Caco-2 (cell line): ENCODE data around the gene RAI1. TPM values are rescaled to one million over a fixed set of nuclear protein-coding genes. Genes with fewer than 3 reads are reported as not detected.

Experiments used
- BruUV-seq: library from RNA; stranded (reverse); fragments of 400-500 nt; replicated peaks from 2 replicates; lab custom pipeline; 2021; lab: Mats Ljungman, UMichigan
- CTCF ChIA-PET: fragments of 300-600 bp; sonication (Branson Sonifier 250); formaldehyde crosslinking; loops from one replicate; lab custom pipeline; 2022; ENCODE audit warnings: antibody characterized with exemption; lab: Charles Lee
- POLR2A ChIA-PET: fragments of 300-600 bp; sonication (Branson Sonifier 250); formaldehyde crosslinking; loops from one replicate; lab custom pipeline; 2022; ENCODE audit warnings: antibody characterized with exemption; lab: Charles Lee
- DNase-seq, 2 experiments: peaks; one replicate each; pipeline versions ENCODE4 v3.0.0 to v3.0.0-alpha.2; 2020 to 2022
- H3K27me3 ChIP-seq: replicated peaks from 2 replicates; pipeline ENCODE4 v1.6.0; 2011; ENCODE audit warnings: low read length; ENCODE audit not compliant: control insufficient read depth, insufficient read depth
- H3K36me3 ChIP-seq: 2 replicates; pipeline ENCODE4 v1.5.1; 2011; ENCODE audit warnings: low read length; ENCODE audit not compliant: control insufficient read depth, insufficient read depth
- H3K4me1 ChIP-seq: fragments of 250-450 bp; sonication (Bioruptor Pico); 2 replicates; pipeline ENCODE4 v1.5.1; 2020; ENCODE audit warnings: mild to moderate bottlenecking
- H3K4me3 ChIP-seq: 2 replicates; pipeline ENCODE4 v1.5.1; 2011; ENCODE audit warnings: low read depth, mild to moderate bottlenecking, control low read depth, low read length
- H3K9me3 ChIP-seq: fragments of 250-450 bp; sonication (Bioruptor Pico); 2 replicates; pipeline ENCODE4 v1.5.1; 2020; ENCODE audit warnings: mild to moderate bottlenecking, moderate library complexity
- H3K27ac Mint-ChIP-seq: one replicate; pipeline ENCODE4 v1.8.0; 2022; ENCODE audit warnings: mixed read lengths; ENCODE audit not compliant: unreplicated experiment
- H3K27me3 Mint-ChIP-seq: one replicate; pipeline ENCODE4 v1.8.0; 2022; ENCODE audit warnings: mixed read lengths; ENCODE audit not compliant: insufficient read depth, unreplicated experiment
- H3K36me3 Mint-ChIP-seq: one replicate; pipeline ENCODE4 v1.8.0; 2022; ENCODE audit warnings: mild to moderate bottlenecking, mixed read lengths; ENCODE audit not compliant: insufficient read depth, unreplicated experiment
- H3K4me1 Mint-ChIP-seq: one replicate; pipeline ENCODE4 v1.8.0; 2022; ENCODE audit warnings: low read depth, mixed read lengths; ENCODE audit not compliant: unreplicated experiment
- H3K4me3 Mint-ChIP-seq: one replicate; pipeline ENCODE4 v1.8.0; 2022; ENCODE audit warnings: mild to moderate bottlenecking, moderate library complexity, mixed read lengths; ENCODE audit not compliant: unreplicated experiment
- H3K9me3 Mint-ChIP-seq: one replicate; pipeline ENCODE4 v1.8.0; 2022; ENCODE audit warnings: mixed read lengths; ENCODE audit not compliant: unreplicated experiment
- CTCF ChIP-seq, 2 experiments: fragments of 200-600 bp in 1 of 2; IDR thresholded peaks; 1 replicate in 1 of 2; 2 replicates in 1 of 2; pipeline versions ENCODE4 v1.5.1 to v1.8.0; 2011 to 2022; ENCODE audit warnings: antibody characterized with exemption in 1 of 2, control low read depth in 1 of 2, inconsistent platforms in 1 of 2, low read depth in 1 of 2, low read length in 1 of 2, mild to moderate bottlenecking in 1 of 2, moderate library complexity in 1 of 2; ENCODE audit not compliant: insufficient read depth in 1 of 2, severe bottlenecking in 1 of 2, unreplicated experiment in 1 of 2
- intact Hi-C: fragments of 100-400 bp; cut with micrococcal nuclease; formaldehyde crosslinking; loops from one replicate; pipeline ENCODE4 v1.10.0; 2022; ENCODE audit not compliant: unreplicated experiment
- total RNA-seq: library from RNA; stranded (reverse); gene quantifications from 2 replicates; pipeline ENCODE4 v1.2.3, GENCODE V29; 2022

Gene RAI1
- total RNA-seq, 1 experiment from 2014 or later: 44.3 TPM

- Mint-ChIP-seq H3K27ac (no peak overlapping the region), H3K36me3 (no peaks in the 10 kb centered on the region), H3K4me1 (peaks cover 7% of the 10 kb centered on the region), H3K27me3 (peaks cover 2% of the 10 kb centered on the region), H3K4me3 (no peak overlapping the region), H3K9me3 (no peaks in the 10 kb centered on the region)
- intact Hi-C loops: no loop called here
- BruUV-seq: no TSS peak
- DNase-seq: no peak
- no peaks in the 10 kb centered on the region for H3K4me1 ChIP-seq
- POLR2A ChIA-PET: no interaction called here
- H3K36me3 ChIP-seq: no peaks in the 10 kb centered on the region
- no peak for TF ChIP-seq CTCF (IDR thresholded peaks at IDR 0.05; ENCODE audit: insufficient read depth in 1 of 2, low read depth in 1 of 2, low read length in 1 of 2, severe bottlenecking in 1 of 2, unreplicated experiment in 1 of 2)
- CTCF ChIA-PET: no interaction called here
- no peak overlapping the region for H3K4me3 ChIP-seq
- no peaks in the 10 kb centered on the region for H3K27me3 ChIP-seq
- H3K9me3 ChIP-seq: no peaks in the 10 kb centered on the region
These were observed 9.7 kb upstream of the RAI1 start for GRCh38 chr17:17671369-17672129.

- POLR2A ChIA-PET: interaction anchor here (0.6 kb wide), 1 partner anchor 392 kb away, joined by 5 read pairs; no protein-coding TSS in a partner anchor
- TF ChIP-seq CTCF (IDR thresholded peaks at IDR 0.05; ENCODE audit: insufficient read depth in 1 of 2, low read depth in 1 of 2, low read length in 1 of 2, severe bottlenecking in 1 of 2, unreplicated experiment in 1 of 2): no peak
- Mint-ChIP-seq H3K27ac (no peak overlapping the region), H3K27me3 (peaks cover 2% of the 10 kb centered on the region), H3K36me3 (no peaks in the 10 kb centered on the region), H3K4me3 (no peak overlapping the region), H3K4me1 (peaks cover 7% of the 10 kb centered on the region), H3K9me3 (no peaks in the 10 kb centered on the region)
- DNase-seq: no peak
- BruUV-seq: no TSS peak
- CTCF ChIA-PET: interaction anchor here (0.6 kb wide), 1 partner anchor 10 kb away, joined by 3 read pairs; no protein-coding TSS in a partner anchor
- Histone ChIP-seq H3K4me3 (no peak overlapping the region), H3K36me3 (no peaks in the 10 kb centered on the region), H3K9me3 (no peaks in the 10 kb centered on the region), H3K4me1 (no peaks in the 10 kb centered on the region), H3K27me3 (no peaks in the 10 kb centered on the region)
- intact Hi-C loops: no loop called here
These were observed 8.5 kb upstream of the RAI1 start for GRCh38 chr17:17672453-17673368.

- Histone ChIP-seq H3K4me3 (no peak overlapping the region), H3K9me3 (no peaks in the 10 kb centered on the region), H3K36me3 (no peaks in the 10 kb centered on the region), H3K4me1 (no peaks in the 10 kb centered on the region), H3K27me3 (no peaks in the 10 kb centered on the region)
- H3K4me1 Mint-ChIP-seq: peaks cover 7% of the 10 kb centered on the region
- no peaks in the 10 kb centered on the region for H3K9me3 Mint-ChIP-seq
- no peaks in the 10 kb centered on the region for H3K36me3 Mint-ChIP-seq
- DNase-seq: no peak
- CTCF ChIA-PET: no interaction called here
- BruUV-seq: no TSS peak
- no peaks in the 10 kb centered on the region for H3K27me3 Mint-ChIP-seq
- no peak for TF ChIP-seq CTCF (IDR thresholded peaks at IDR 0.05; ENCODE audit: insufficient read depth in 1 of 2, low read depth in 1 of 2, low read length in 1 of 2, severe bottlenecking in 1 of 2, unreplicated experiment in 1 of 2)
- POLR2A ChIA-PET: no interaction called here
- intact Hi-C loops: no loop called here
- H3K27ac Mint-ChIP-seq: no peak overlapping the region
- no peak overlapping the region for H3K4me3 Mint-ChIP-seq
These were observed 5.8 kb upstream of the RAI1 start for GRCh38 chr17:17675416-17675815.
